HG03025 (cell line): ENCODE data around the gene PTDSS2.
"Not testable (repeated sequence)": the region's sequence is repeated elsewhere in the genome, so short reads cannot be mapped to it uniquely, and the experiment has no call there.

Source experiments
- ATAC-seq: cut with Tn5 transposase; IDR thresholded peaks from one replicate; pipeline ENCODE4 v1.9.1; 2021; ENCODE audit warnings: mild to moderate bottlenecking, moderate library complexity; ENCODE audit not compliant: unreplicated experiment, low FRiP score

Gene PTDSS2

DNA sequence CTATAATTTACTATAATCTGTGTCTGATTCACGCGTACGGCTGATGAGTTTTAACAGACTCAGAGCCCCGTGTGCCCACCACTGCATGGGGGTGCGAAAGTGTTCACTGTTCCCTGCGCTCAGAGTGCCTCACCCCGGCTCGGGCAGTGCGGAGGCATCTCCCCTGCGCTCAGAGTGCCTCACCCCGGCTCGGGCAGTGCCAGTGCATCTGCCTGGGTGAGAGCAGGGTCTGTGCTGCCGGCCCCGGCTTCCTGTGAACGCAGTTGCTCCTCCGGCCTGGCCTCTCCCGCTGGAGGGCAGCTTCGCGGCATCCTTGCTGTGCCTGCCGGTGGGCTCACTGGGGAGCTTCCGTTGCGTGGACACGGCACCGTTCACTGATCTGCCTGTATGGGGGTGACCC is 14.2 kb downstream of the PTDSS2 start:
- ATAC-seq, result no peak

- no peak for ATAC-seq
These were observed 15.9 kb downstream of the PTDSS2 start for GRCh38 chr11:465896-466530.

DNA sequence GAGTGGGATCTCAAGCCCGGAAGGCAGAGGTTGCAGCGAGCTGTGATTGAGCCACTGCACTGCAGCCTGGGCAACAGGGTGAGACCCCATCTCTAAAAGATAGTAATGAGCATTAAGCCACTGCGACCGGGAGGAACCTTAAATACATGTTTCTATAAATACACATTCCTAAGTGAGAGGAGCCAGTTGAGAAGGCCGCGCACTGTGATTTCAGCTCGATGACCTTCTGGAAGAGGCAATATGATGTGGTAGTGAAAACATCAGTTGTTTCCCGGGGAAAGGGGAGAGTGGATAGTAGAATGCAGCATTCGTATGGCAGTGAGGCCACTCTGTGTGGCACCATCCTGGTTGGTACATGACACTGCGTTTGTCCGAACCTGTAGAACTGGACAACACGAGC is 18.0 kb downstream of the PTDSS2 start:
- ATAC-seq, result no peak

GRCh38 chr11:468493-468892 is 18.4 kb downstream of the PTDSS2 start:
- no peak for ATAC-seq

DNA sequence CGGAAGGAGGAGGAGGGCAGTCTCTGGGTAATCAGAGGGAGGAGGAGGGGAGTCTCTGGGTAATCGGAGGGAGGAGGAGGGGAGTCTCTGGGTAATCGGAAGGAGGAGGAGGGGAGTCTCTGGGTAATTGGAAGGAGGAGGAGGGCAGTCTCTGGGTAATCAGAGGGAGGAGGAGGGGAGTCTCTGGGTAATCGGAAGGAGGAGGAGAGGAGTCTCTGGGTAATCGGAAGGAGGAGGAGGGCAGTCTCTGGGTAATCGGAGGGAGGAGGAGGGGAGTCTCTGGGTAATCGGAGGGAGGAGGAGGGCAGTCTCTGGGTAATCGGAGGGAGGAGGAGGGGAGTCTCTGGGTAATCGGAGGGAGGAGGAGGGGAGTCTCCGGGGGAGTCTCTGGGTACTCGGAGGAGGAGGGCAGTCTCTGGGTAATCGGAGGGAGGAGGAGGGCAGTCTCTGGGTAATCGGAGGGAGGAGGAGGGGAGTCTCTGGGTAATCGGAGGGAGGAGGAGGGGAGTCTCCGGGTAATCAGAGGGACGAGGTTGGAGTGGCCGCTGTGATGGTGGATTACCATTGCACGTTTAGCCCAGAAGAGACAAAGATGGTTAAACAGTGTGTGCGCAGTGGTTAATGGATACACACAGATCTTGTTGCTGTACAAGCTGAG is 19.1 kb downstream of the PTDSS2 start:
- ATAC-seq, result not testable (repeated sequence)

- ATAC-seq, result no peak
These were observed 19.8 kb downstream of the PTDSS2 start for GRCh38 chr11:469684-470560.

- ATAC-seq, result no peak
These were observed 21.5 kb downstream of the PTDSS2 start for GRCh38 chr11:471468-472145.

GRCh38 chr11:472272-472671 is 22.2 kb downstream of the PTDSS2 start:
- no peak for ATAC-seq

- ATAC-seq, result no peak
These were observed 22.7 kb downstream of the PTDSS2 start for GRCh38 chr11:472816-473215.

DNA sequence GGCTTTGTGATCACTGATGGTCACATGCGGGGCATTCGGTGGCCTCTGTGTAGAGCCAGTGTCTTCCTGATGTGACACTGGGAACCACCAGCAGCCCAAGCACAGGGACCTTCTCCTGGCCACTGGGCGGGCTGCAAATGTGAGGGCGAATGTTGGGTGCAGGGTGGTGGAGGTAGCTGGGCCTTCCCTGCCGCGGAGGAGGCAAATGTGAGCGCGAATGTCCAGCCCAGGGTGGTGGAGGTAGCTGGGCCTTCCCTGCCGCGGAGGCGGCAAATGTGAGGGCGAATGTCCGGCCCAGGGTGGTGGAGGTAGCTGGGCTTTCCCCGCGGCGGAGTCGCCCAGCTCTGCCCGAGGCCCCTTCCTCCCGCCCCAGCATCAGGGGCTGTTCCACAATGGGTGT is 23.3 kb downstream of the PTDSS2 start:
- ATAC-seq, result no peak

DNA sequence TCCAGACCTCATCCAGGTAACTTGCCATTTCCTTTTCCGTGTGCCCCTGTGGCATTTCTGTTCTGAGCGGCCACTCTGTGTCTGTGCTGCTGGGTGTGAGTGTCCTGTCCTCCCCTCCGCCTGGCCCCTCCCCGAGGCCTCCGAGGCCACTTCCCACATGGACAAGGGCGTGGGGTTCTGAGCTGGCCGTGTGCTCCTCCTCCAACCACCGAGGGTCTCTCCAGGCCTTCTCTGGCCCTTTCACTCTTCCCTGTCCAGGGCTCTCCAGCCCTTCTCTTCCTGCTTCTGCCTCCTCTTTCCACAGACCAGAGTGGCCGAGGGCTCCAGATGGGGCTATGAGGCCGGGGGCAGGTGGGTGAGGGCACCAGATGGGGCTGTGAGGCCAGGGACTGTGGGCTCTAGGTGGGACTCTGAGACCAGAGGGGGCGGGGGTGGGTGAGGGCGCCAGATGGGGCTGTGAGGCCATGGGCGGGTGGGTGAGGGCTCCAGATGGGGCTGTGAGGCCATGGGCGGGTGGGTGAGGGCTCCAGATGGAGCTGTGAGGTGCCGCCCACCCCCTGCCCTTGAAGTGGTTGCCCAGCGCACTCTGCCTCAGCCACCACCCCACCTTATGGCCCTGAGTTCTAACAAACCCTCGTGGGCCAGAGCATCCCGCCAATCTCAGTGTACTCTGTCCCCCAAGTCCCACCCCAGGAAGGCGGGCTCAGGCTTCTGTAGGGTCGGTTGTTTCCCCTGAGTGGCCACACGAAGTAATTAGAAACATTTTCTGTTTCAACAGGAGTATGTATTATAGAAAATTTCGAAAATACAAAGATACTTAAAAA is 24.1 kb downstream of the PTDSS2 start:
- no peak for ATAC-seq

DNA sequence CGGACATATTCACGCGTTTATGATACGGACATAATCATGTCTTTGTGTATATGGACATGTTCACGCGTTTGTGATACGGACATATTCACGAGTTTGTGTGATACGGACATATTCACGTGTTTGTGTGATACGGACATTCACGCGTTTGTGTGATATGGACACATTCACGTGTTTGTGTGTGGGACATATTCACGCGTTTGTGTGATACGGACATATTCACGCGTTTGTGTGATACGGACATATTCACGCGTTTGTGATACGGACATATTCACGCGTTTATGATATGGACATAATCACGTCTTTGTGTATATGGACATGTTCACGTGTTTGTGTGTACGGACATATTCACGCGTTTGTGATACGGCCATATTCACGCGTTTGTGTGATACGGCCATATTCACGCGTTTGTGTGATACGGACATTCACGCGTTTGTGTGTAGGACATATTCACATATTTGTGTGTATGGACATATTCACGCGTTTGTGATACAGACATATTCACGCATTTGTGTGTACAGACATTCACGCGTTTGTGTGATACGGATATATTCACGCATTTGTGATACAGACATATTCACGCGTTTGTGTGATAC is 24.9 kb downstream of the PTDSS2 start:
- no peak for ATAC-seq

GRCh38 chr11:475941-476340 is 25.9 kb downstream of the PTDSS2 start:
- ATAC-seq, result no peak

DNA sequence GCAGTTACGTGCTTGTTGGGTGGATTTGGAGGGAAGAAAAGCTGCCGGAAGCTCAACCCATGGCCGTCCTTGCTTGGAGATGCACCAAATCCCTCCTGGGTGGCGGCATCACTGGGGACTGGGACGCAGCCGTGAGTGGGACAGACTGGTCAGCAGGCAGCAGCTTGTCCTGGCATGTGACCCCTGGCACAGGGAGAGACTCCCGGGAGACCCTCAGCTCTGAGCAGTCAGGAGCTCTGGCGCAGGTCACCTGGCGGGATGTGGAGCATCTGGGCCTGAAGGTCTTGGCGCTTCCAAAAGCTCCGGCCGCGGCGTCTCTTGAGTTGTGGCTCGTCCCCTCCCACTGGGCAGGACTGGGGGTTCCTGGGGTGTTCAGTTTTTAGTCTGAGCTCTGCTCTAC is 26.3 kb downstream of the PTDSS2 start:
- ATAC-seq, result no peak

- ATAC-seq, result no peak
These were observed 27.1 kb downstream of the PTDSS2 start for GRCh38 chr11:477052-477715.

DNA sequence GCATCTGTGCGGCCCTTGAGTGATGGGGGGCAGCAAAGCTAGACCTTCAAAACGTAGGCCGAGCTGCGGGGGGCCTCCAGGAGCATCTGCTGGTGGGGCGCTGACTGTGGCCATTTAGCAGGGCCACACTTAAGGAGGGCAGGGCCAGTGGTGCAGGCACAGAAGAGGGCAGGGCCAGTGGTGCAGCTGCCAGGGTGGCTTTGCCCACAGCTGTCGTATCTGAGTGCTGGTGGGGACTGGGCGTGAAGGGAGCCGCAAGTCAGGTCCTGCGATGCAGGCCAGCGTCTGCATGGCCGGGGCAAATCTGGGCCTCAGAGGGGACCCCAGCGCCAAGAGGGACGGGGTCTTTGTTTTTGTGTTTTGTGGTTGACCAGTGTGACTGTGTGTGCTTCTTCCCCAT is 29.2 kb downstream of the PTDSS2 start:
- ATAC-seq, result no peak

DNA sequence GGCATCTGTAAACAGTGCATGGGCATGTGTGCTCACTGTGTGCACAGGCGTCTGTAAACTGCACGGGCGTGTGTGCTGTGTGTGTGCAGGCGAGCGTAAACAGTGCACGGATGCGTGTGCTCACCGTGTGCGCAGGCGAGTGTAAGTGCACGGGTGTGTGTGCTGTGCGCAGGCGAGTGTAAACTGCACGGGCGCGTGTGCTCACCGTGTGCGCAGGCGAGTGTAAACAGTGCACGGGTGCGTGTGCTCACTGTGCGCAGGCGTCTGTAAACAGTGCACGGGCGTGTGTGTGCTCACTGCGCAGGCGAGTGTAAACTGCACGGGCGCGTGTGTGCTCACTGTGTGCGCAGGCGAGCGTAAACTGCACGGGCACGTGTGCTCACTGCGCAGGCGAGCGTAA is 34.5 kb downstream of the PTDSS2 start:
- ATAC-seq, result no peak

DNA sequence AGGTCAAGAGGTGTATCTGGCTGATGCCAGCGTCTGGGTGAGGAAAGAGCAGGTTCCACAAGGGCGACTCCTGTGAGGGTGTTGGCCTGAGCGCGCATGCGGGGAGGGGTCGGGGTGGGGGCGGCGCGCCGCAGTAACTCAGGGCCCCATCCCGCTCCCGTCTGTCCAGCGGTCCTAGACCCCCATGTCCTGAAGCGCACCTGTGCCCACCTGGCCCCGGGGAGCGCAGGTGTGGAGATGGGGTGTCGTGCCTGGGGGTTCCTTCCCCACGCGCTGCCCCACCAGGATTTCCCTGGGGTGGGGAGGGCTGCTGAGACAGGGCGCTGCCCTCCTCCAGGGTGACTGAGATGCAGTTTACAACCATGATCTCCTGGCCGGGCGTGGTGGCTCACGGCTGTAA is 36.1 kb downstream of the PTDSS2 start:
- no peak for ATAC-seq

GRCh38 chr11:487571-488021 is 37.5 kb downstream of the PTDSS2 start:
- ATAC-seq, result no peak
